Astrocyte (in vitro differentiated cells and primary cell): Measurements from ENCODE around the gene ST6GALNAC3. TPM values are rescaled to one million over a fixed set of nuclear protein-coding genes. Genes with fewer than 3 reads are reported as not detected.
"Not testable (repeated sequence)": the region's sequence is repeated elsewhere in the genome, so short reads cannot be mapped to it uniquely, and the experiment has no call there.

Experiments
- DNase-seq: peaks from one replicate; pipeline ENCODE4 v3.0.0-alpha.2; 2010; ENCODE audit warnings: low read depth
- FAIRE-seq: peaks from 2 replicates; lab custom pipeline; 2011; peaks lifted over from hg19 to GRCh38; lab: Jason Lieb, UNC
- H2AFZ ChIP-seq: 2 replicates; pipeline ENCODE4 v1.6.0; 2012; ENCODE audit warnings: low read depth, low read length, inconsistent platforms
- H3K27ac ChIP-seq: 2 replicates; pipeline ENCODE4 v1.5.1; 2011; ENCODE audit warnings: low read depth, low read length, inconsistent platforms
- H3K27me3 ChIP-seq: 2 replicates; pipeline ENCODE4 v1.6.0; 2011; ENCODE audit warnings: low read length, inconsistent platforms; ENCODE audit not compliant: insufficient read depth
- H3K36me3 ChIP-seq: 2 replicates; pipeline ENCODE4 v1.5.1; 2011; ENCODE audit warnings: low read length, inconsistent platforms; ENCODE audit not compliant: insufficient read depth
- H3K4me1 ChIP-seq: 2 replicates; pipeline ENCODE4 v1.5.1; 2011; ENCODE audit warnings: low read length, inconsistent platforms; ENCODE audit not compliant: insufficient read depth
- H3K4me2 ChIP-seq: 2 replicates; pipeline ENCODE4 v1.6.0; 2012; ENCODE audit warnings: low read length, inconsistent platforms
- H3K4me3 ChIP-seq: 2 replicates; pipeline ENCODE4 v1.5.1; 2011; ENCODE audit warnings: low read depth, mild to moderate bottlenecking, low read length, inconsistent platforms; ENCODE audit not compliant: insufficient read depth
- H3K79me2 ChIP-seq: 2 replicates; pipeline ENCODE4 v1.6.0; 2012; ENCODE audit warnings: mild to moderate bottlenecking, low read length, inconsistent platforms; ENCODE audit not compliant: insufficient read depth
- H3K9ac ChIP-seq: 2 replicates; pipeline ENCODE4 v1.6.0; 2012; ENCODE audit warnings: mild to moderate bottlenecking, low read length, inconsistent platforms
- H3K9me3 ChIP-seq: 2 replicates; pipeline ENCODE4 v1.5.1; 2012; ENCODE audit warnings: low read depth, mild to moderate bottlenecking, low read length, inconsistent platforms; ENCODE audit not compliant: insufficient read depth
- H4K20me1 ChIP-seq: 2 replicates; pipeline ENCODE4 v1.6.0; 2012; ENCODE audit warnings: low read length, inconsistent platforms; ENCODE audit not compliant: insufficient read depth
- H3K27ac Mint-ChIP-seq: one replicate; pipeline ENCODE4 v1.8.0; 2021; ENCODE audit warnings: mild to moderate bottlenecking, mixed read lengths; ENCODE audit not compliant: unreplicated experiment
- H3K27me3 Mint-ChIP-seq: one replicate; pipeline ENCODE4 v1.8.0; 2021; ENCODE audit warnings: low read depth, mixed read lengths; ENCODE audit not compliant: unreplicated experiment
- H3K36me3 Mint-ChIP-seq: one replicate; pipeline ENCODE4 v1.8.0; 2021; ENCODE audit warnings: low read depth, mixed read lengths; ENCODE audit not compliant: unreplicated experiment
- H3K4me1 Mint-ChIP-seq: one replicate; pipeline ENCODE4 v1.8.0; 2021; ENCODE audit warnings: low read depth, mixed read lengths; ENCODE audit not compliant: unreplicated experiment
- H3K4me3 Mint-ChIP-seq: one replicate; pipeline ENCODE4 v1.8.0; 2021; ENCODE audit warnings: mild to moderate bottlenecking, moderate library complexity, mixed read lengths; ENCODE audit not compliant: unreplicated experiment
- H3K9me3 Mint-ChIP-seq: one replicate; pipeline ENCODE4 v1.8.0; 2021; ENCODE audit warnings: mild to moderate bottlenecking, mixed read lengths; ENCODE audit not compliant: unreplicated experiment
- EZH2 ChIP-seq: IDR thresholded peaks from 2 replicates; pipeline ENCODE4 v1.6.1; 2012; ENCODE audit warnings: mild to moderate bottlenecking, low read length, inconsistent platforms; ENCODE audit not compliant: insufficient read depth
- total RNA-seq: library from RNA; stranded (reverse); gene quantifications from 2 replicates; pipeline ENCODE4 v1.2.1, GENCODE V29; 2021
- TF ChIP-seq, protein P1 (sequence below): IDR thresholded peaks from 2 replicates; pipeline ENCODE4 v1.5.1; 2011; ENCODE audit warnings: low read depth, mild to moderate bottlenecking, inconsistent platforms, low read length, moderate library complexity; ENCODE audit not compliant: insufficient read depth

ST6GALNAC3 gene
- total RNA-seq, 1 donor from 2014 or later, result 3.2 TPM

DNA sequence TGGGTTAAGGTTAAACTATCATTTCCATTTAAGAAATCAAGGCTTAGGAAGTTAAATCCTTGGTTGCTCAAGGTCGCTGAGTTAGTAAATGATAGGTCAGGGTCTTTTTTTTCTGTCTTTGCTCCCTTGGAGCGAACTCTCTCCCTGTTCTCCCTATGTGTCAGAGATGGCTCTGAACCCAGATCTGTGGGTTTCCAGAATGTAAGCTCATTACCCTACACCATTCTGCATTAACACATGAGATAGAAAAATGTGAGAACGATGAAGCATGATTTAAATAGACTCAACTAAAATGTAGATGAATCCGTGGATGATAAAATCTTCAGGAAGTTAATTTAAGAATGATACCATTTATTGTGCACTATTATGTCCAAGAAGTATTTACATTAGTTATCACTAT lies 25.0 kb upstream of the ST6GALNAC3 start:
- Histone ChIP-seq H3K9ac (no peak overlapping the region), H4K20me1 (no peaks in the 10 kb centered on the region), H3K79me2 (no peaks in the 10 kb centered on the region), H3K4me3 (no peak overlapping the region), H3K27ac (no peak overlapping the region), H3K9me3 (no peaks in the 10 kb centered on the region), H3K36me3 (no peaks in the 10 kb centered on the region), H3K27me3 (no peaks in the 10 kb centered on the region), H3K4me1 (no peaks in the 10 kb centered on the region), H2AFZ (no peak overlapping the region), H3K4me2 (no peak overlapping the region)
- peaks cover 6% of the 10 kb centered on the region for H3K4me1 Mint-ChIP-seq
- DNase-seq (no peak), FAIRE-seq (no peak)
- no peaks in the 10 kb centered on the region for H3K9me3 Mint-ChIP-seq
- H3K27me3 Mint-ChIP-seq, result no peaks in the 10 kb centered on the region
- no peak overlapping the region for H3K4me3 Mint-ChIP-seq
- no peak overlapping the region for H3K27ac Mint-ChIP-seq
- H3K36me3 Mint-ChIP-seq, result no peaks in the 10 kb centered on the region
- no peak for TF ChIP-seq EZH2
- TF ChIP-seq, protein P1, sequence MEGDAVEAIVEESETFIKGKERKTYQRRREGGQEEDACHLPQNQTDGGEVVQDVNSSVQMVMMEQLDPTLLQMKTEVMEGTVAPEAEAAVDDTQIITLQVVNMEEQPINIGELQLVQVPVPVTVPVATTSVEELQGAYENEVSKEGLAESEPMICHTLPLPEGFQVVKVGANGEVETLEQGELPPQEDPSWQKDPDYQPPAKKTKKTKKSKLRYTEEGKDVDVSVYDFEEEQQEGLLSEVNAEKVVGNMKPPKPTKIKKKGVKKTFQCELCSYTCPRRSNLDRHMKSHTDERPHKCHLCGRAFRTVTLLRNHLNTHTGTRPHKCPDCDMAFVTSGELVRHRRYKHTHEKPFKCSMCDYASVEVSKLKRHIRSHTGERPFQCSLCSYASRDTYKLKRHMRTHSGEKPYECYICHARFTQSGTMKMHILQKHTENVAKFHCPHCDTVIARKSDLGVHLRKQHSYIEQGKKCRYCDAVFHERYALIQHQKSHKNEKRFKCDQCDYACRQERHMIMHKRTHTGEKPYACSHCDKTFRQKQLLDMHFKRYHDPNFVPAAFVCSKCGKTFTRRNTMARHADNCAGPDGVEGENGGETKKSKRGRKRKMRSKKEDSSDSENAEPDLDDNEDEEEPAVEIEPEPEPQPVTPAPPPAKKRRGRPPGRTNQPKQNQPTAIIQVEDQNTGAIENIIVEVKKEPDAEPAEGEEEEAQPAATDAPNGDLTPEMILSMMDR, result no peak

DNA sequence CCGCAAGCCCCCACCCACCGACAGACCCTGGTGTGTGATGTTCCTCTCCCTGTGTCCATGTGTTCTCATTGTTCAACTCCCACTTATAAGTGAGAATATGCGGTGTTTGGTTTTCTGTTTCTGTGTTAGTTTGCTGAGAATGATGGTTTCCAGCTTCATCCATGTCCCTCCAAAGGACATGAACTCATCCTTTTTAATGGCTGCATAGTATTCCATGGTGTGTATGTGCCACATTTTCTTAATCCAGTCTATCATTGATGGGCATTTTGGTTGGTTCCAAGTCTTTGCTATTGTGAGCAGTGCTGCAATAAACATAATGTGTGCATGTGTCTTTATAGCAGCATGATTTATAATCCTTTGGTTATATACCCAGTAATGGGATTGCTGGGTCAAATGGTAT lies 24.5 kb upstream of the ST6GALNAC3 start:
- not testable (repeated sequence) for H3K4me3 Mint-ChIP-seq, H3K27ac Mint-ChIP-seq, H3K36me3 ChIP-seq, H3K4me1 ChIP-seq, FAIRE-seq, H3K36me3 Mint-ChIP-seq, H3K27me3 ChIP-seq, H3K27ac ChIP-seq, H3K4me1 Mint-ChIP-seq, H3K4me2 ChIP-seq, DNase-seq, H3K9me3 Mint-ChIP-seq, H4K20me1 ChIP-seq, H2AFZ ChIP-seq, H3K27me3 Mint-ChIP-seq, H3K79me2 ChIP-seq, H3K9me3 ChIP-seq, H3K9ac ChIP-seq, H3K4me3 ChIP-seq

DNA sequence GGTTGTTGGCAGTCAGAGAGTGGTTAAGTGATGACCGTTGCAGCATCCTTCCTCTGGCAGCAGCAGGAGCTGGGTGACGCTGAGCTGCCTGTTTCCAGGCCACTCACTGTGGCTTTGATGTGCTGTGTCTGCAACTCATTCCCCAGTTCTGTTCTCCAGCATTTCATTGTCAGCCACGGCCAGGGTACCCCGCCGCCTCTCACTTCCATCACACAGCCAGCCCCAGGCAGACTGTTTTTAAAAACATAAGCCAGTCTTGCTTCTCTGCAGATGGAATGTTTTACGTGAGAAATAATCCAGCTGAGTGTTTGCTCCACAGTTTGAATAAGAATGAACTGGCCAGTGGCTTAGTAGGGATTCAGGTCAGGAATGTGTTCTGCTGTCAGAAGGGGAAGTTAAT lies 21.5 kb upstream of the ST6GALNAC3 start:
- Histone ChIP-seq H2AFZ (peak overlapping the region; percentile 46), H3K27ac (no peak overlapping the region), H3K4me3 (no peak overlapping the region), H3K36me3 (no peaks in the 10 kb centered on the region), H3K9me3 (no peaks in the 10 kb centered on the region), H4K20me1 (no peaks in the 10 kb centered on the region), H3K27me3 (no peaks in the 10 kb centered on the region), H3K4me2 (peak overlapping the region; percentile 12), H3K9ac (no peak overlapping the region), H3K4me1 (no peaks in the 10 kb centered on the region), H3K79me2 (no peaks in the 10 kb centered on the region)
- TF ChIP-seq, protein P1, result no peak
- TF ChIP-seq EZH2, result no peak
- DNase-seq, result no peak
- H3K27ac Mint-ChIP-seq, result no peak overlapping the region
- H3K9me3 Mint-ChIP-seq, result peaks cover 1% of the 10 kb centered on the region
- no peaks in the 10 kb centered on the region for H3K36me3 Mint-ChIP-seq
- H3K4me3 Mint-ChIP-seq, result no peak overlapping the region
- peaks cover 6% of the 10 kb centered on the region for H3K4me1 Mint-ChIP-seq
- no peak for FAIRE-seq
- no peaks in the 10 kb centered on the region for H3K27me3 Mint-ChIP-seq
